ENCODE data around the gene ABCD1.
"Not testable (repeated sequence)": the region's sequence is repeated elsewhere in the genome, so short reads cannot be mapped to it uniquely, and the experiment has no call there.

Gene ABCD1

GRCh38 chrX:153746991-153747390 is 22.3 kb downstream of the ABCD1 start:
- not testable (repeated sequence) for DNase-seq (ENCODE audit: low spot score in 2 of 2); H3K36me3 Mint-ChIP-seq; H3K27ac Mint-ChIP-seq; H3K4me1 Mint-ChIP-seq; H3K4me3 Mint-ChIP-seq; ATAC-seq; H3K9me3 Mint-ChIP-seq

- not testable (repeated sequence) for H3K4me3 Mint-ChIP-seq; H3K36me3 Mint-ChIP-seq; DNase-seq (ENCODE audit: low spot score in 2 of 2); H3K4me1 Mint-ChIP-seq; H3K27ac Mint-ChIP-seq; H3K9me3 Mint-ChIP-seq; ATAC-seq
Observed at GRCh38 chrX:153749017-153749416, 24.4 kb downstream of the ABCD1 start.

- H3K4me3 Mint-ChIP-seq: no peak overlapping the region
- DNase-seq (ENCODE audit: low spot score in 2 of 2) (no peak), ATAC-seq (no peak)
- no peaks in the 10 kb centered on the region for H3K4me1 Mint-ChIP-seq
- H3K36me3 Mint-ChIP-seq: no peaks in the 10 kb centered on the region
- no peaks in the 10 kb centered on the region for H3K9me3 Mint-ChIP-seq
- H3K27ac Mint-ChIP-seq: no peak overlapping the region
Observed at GRCh38 chrX:153750127-153750774, 25.6 kb downstream of the ABCD1 start.

- no peaks in the 10 kb centered on the region for H3K9me3 Mint-ChIP-seq
- no peak overlapping the region for H3K4me3 Mint-ChIP-seq
- ATAC-seq (no peak), DNase-seq (ENCODE audit: low spot score in 2 of 2) (no peak)
- H3K4me1 Mint-ChIP-seq: no peaks in the 10 kb centered on the region
- H3K27ac Mint-ChIP-seq: no peak overlapping the region
- H3K36me3 Mint-ChIP-seq: no peaks in the 10 kb centered on the region
Observed at GRCh38 chrX:153755136-153755535, 30.5 kb downstream of the ABCD1 start.

- H3K36me3 Mint-ChIP-seq: no peaks in the 10 kb centered on the region
- no peak for ATAC-seq
- no peaks in the 10 kb centered on the region for H3K9me3 Mint-ChIP-seq
- peaks cover 7% of the 10 kb centered on the region for H3K4me1 Mint-ChIP-seq
- no peak for DNase-seq (ENCODE audit: low spot score in 2 of 2)
- no peak overlapping the region for H3K4me3 Mint-ChIP-seq
- no peak overlapping the region for H3K27ac Mint-ChIP-seq
Observed at GRCh38 chrX:153761863-153762262, 37.2 kb downstream of the ABCD1 start.

GRCh38 chrX:153762626-153763173 is 38.0 kb downstream of the ABCD1 start:
- DNase-seq (ENCODE audit: low spot score in 2 of 2) (no peak), ATAC-seq (no peak)
- no peak overlapping the region for H3K27ac Mint-ChIP-seq
- H3K4me3 Mint-ChIP-seq: no peak overlapping the region
- no peaks in the 10 kb centered on the region for H3K36me3 Mint-ChIP-seq
- H3K9me3 Mint-ChIP-seq: no peaks in the 10 kb centered on the region
- H3K4me1 Mint-ChIP-seq: peaks cover 7% of the 10 kb centered on the region

GRCh38 chrX:153763298-153763932 is 38.8 kb downstream of the ABCD1 start:
- no peaks in the 10 kb centered on the region for H3K9me3 Mint-ChIP-seq
- peaks cover 7% of the 10 kb centered on the region for H3K4me1 Mint-ChIP-seq
- no peak overlapping the region for H3K27ac Mint-ChIP-seq
- ATAC-seq (peak; percentile 4), DNase-seq (ENCODE audit: low spot score in 2 of 2) (no peak)
- peak overlapping the region; percentile 32 for H3K4me3 Mint-ChIP-seq
- no peaks in the 10 kb centered on the region for H3K36me3 Mint-ChIP-seq

- Mint-ChIP-seq H3K36me3 (no peaks in the 10 kb centered on the region), H3K4me3 (peak within 1 kb of the TSS; percentile 32), H3K27ac (no peak within 1 kb of the TSS), H3K9me3 (no peaks in the 10 kb centered on the region), H3K4me1 (peaks cover 7% of the 10 kb centered on the region)
- ATAC-seq: peak; percentile 92
- DNase-seq (ENCODE audit: low spot score in 2 of 2): peak; percentile 62 to 82
Observed at GRCh38 chrX:153763989-153764755, 39.5 kb downstream of the ABCD1 start, which contains the start of gene PLXNB3. TSS of gene PLXNB3 (plus strand) at chrX:153764249. CDS start at chrX:153765536, 1,287 bp downstream.

GRCh38 chrX:153764786-153765137 is 40.1 kb downstream of the ABCD1 start:
- DNase-seq (ENCODE audit: low spot score in 2 of 2): no peak
- no peak for ATAC-seq
- no peaks in the 10 kb centered on the region for H3K9me3 Mint-ChIP-seq
- no peak overlapping the region for H3K27ac Mint-ChIP-seq
- H3K36me3 Mint-ChIP-seq: no peaks in the 10 kb centered on the region
- no peak overlapping the region for H3K4me3 Mint-ChIP-seq
- H3K4me1 Mint-ChIP-seq: peaks cover 7% of the 10 kb centered on the region

GRCh38 chrX:153765138-153766079 is 40.8 kb downstream of the ABCD1 start:
- H3K4me1 Mint-ChIP-seq: peaks cover 7% of the 10 kb centered on the region
- ATAC-seq: no peak
- H3K4me3 Mint-ChIP-seq: peak overlapping the region; percentile 29
- H3K27ac Mint-ChIP-seq: no peak overlapping the region
- no peak for DNase-seq (ENCODE audit: low spot score in 2 of 2)
- H3K9me3 Mint-ChIP-seq: no peaks in the 10 kb centered on the region
- H3K36me3 Mint-ChIP-seq: no peaks in the 10 kb centered on the region

GRCh38 chrX:153766098-153766817 is 41.6 kb downstream of the ABCD1 start:
- Mint-ChIP-seq H3K9me3 (no peaks in the 10 kb centered on the region), H3K4me1 (peaks cover 7% of the 10 kb centered on the region), H3K27ac (no peak overlapping the region), H3K36me3 (no peaks in the 10 kb centered on the region), H3K4me3 (peak overlapping the region; percentile 29)
- ATAC-seq (peak; percentile 34), DNase-seq (ENCODE audit: low spot score in 2 of 2) (no peak)

GRCh38 chrX:153766871-153767673 is 42.4 kb downstream of the ABCD1 start:
- Mint-ChIP-seq H3K4me1 (peaks cover 7% of the 10 kb centered on the region), H3K4me3 (peak overlapping the region; percentile 29), H3K9me3 (no peaks in the 10 kb centered on the region), H3K27ac (no peak overlapping the region), H3K36me3 (no peaks in the 10 kb centered on the region)
- DNase-seq (ENCODE audit: low spot score in 2 of 2) (no peak), ATAC-seq (no peak)

GRCh38 chrX:153767674-153768055 is 43.0 kb downstream of the ABCD1 start:
- DNase-seq (ENCODE audit: low spot score in 2 of 2): no peak
- no peak overlapping the region for H3K27ac Mint-ChIP-seq

More at GRCh38 chrX:153767674-153768055, 43.0 kb downstream of the ABCD1 start:
- H3K9me3 Mint-ChIP-seq: no peaks in the 10 kb centered on the region
- ATAC-seq: no peak
- no peaks in the 10 kb centered on the region for H3K36me3 Mint-ChIP-seq
- peaks cover 7% of the 10 kb centered on the region for H3K4me1 Mint-ChIP-seq
- no peak overlapping the region for H3K4me3 Mint-ChIP-seq

All from stimulated activated effector memory CD8-positive, alpha-beta T cell treated with anti-CD3 and anti-CD28 coated beads, Interleukin-12 subunit alpha, Interleukin-12 subunit beta, amount 100 ng/mL, for 72 hours (primary cell).